Measurements from ENCODE around the gene TNS1. TPM values are rescaled to one million over a fixed set of nuclear protein-coding genes. Genes with fewer than 3 reads are reported as not detected.
"Not testable (repeated sequence)": the region's sequence is repeated elsewhere in the genome, so short reads cannot be mapped to it uniquely, and the experiment has no call there.

Gene TNS1
- total RNA-seq, 1 experiment from 2014 or later = 2.6 TPM

DNA sequence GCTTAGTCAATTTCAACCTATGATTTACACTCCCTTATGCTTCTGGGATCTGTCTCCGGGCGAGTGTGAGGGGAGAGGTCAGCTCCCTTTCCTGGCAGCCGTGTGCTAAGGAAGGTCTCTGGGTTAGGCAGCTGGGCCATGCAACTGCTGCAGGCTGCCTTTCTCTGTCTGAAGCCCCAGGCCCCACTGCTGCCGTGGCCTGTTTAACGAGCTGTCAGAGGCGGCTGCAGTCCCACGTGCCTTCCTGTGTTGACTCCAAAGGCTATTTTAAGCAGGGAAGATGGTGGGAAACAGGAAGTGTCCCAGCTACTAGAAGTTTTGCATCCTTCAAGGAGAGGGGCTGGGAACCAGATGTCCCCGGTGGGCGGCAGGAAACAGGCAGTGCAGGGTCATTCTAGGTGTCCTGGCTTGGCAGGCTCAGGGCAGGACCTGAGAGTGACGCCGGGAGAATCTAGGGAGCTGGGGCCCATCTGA lies 186.4 kb downstream of the TNS1 start:
- no peak for DNase-seq (ENCODE audit: low read depth)

DNA sequence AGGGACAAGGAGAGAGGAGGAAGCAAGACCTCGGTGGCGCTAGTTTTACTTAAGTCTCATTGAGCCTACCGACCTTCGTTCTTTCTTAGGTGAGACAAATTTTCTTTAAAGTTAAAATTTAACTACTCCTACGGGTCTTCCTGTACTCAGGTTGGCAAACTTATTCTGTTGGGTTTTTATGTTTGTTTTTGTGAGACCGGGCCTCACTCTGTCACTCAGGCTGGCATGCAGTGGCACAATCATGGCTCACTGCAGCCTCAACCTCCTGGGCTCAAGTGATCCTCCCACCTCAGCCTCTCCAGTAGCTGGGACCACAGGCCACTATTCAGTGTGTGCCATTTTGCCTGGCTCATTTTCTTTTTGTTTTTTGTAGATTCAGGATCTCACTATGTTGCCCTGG lies 189.0 kb downstream of the TNS1 start:
- no peak for DNase-seq (ENCODE audit: low read depth)

DNA sequence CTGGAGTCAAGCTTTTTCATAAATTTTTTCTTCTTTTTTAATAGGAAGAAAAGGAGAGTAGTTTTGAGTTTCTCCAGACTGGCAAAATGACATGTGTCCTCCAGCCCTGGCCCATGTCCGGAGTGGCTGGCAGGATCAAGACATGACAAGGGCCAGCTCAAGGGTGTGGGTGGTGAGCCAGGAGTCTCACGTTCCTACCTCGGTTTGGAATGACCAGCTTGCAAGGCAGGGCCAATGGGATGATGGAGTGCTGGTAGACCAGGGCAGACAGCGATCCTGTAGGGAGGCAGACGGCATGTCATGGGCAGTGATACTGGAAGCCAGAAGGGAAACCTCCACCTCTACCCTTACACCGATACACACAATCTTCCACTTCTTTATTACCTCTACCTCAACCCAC lies 190.6 kb downstream of the TNS1 start:
- DNase-seq (ENCODE audit: low read depth) = no peak

DNA sequence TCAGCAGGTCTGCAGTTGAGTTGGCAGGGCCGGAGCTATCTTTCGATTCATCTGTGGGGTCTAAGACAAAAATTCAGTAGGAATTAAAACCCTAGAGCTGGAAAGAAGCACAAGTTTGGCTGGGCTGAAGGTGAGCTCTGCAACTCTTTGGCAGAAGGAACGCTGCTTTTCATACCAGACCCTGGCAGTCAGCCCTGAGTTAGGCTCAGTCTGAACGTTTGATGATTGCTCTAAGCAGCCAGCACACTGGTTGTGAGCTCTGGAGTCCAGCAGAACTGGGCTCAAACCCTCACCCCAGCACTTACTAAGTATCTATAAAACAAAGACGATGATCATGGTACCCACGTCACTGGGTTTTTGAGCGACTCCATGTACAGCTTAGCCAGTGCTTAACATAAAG lies 192.5 kb downstream of the TNS1 start:
- no peak for DNase-seq (ENCODE audit: low read depth)

DNA sequence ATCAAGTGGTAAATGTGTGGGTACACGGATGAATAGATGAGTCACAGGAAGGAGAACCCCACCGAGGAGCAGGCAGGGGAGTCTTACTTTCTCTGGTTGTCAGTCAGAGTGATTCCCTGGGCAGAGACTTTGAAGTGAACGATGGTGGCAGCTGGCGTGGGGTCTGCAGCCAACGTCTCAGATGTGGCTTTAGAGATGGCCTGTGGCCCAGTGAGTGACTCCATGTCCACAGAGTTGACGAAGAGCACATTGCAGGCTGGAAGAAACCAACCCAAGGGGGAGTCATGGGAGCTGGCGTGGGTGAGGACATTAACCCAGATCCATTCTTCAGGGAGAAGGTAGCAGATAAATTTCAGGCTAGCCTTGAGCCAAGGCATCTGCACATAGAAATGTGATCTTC lies 193.1 kb downstream of the TNS1 start:
- DNase-seq (ENCODE audit: low read depth) = no peak

DNA sequence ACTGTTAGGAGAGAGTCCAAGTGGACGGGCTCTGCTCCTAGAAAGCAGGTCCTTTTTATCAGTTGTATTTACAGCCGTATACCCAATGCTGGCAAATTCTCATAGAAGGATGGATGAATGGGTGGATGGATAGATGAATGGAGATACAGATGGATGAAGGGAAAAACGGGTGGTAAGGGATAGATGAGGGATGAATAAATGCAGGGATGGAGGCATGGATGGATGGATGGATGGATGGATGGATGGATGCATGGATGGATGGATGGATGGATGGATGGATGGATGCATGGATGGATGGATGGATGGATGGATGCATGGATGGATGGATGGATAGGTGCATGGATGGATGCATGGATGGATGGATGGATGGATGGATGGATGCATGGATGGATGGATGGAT lies 193.8 kb downstream of the TNS1 start:
- DNase-seq (ENCODE audit: low read depth) = not testable (repeated sequence)

DNA sequence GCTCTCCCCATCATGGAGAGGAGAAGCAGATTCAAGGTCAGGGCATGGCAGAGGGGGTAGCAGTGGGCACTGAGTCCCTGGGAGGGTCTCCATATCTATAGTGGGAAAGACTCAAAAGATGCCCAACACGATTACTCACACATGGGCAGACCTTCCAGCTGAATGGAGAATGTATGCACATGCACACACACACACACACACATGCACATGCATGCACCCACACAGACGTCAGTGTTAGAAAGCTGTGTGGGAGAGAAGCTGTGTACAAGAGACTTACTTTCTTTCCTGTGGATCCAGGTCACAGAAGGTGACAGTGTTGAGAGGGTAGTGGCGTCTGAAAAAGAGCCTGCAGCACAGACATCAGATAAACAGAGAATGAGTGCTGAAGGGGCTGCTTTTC lies 194.5 kb downstream of the TNS1 start:
- no peak for DNase-seq (ENCODE audit: low read depth)

DNA sequence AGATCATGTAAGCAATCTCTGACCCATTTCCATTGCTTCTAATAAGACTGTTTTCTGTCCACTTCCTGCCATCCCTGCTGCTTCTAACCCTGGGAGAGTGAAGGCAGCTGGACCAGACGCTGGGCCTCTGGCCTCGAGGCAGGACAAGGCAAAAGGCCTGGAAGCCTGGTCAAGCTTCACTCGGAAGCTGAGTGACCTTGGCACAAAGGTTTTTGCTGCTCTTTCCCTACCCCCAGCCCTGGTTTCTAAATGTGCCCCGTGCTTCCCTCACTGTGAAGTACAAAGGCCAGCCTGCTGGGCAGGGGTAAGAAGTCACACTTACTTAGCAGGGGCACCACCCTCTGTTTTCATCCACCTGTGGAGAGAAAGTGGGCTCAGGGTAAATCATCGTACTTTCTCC lies 195.0 kb downstream of the TNS1 start:
- no peak for DNase-seq (ENCODE audit: low read depth)

DNA sequence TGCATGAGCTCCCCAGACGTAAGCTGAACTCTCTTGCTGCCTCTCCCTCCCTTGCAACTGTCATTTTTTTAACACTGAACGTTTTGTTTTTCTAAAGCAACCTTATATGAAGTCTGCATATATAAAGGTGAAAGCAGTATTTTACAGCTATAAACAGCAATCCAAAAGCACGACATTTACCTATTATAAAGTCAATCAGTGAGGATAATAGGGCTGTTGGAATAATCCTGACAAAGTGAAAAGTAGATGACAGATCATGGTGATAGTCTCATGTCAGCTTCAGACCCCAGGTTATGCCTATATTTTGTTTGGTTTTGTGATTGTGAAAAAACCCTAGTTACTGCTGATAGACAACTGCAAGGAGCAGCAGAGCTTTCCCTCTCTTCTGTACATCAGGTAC lies 195.8 kb downstream of the TNS1 start:
- DNase-seq (ENCODE audit: low read depth) = no peak

DNA sequence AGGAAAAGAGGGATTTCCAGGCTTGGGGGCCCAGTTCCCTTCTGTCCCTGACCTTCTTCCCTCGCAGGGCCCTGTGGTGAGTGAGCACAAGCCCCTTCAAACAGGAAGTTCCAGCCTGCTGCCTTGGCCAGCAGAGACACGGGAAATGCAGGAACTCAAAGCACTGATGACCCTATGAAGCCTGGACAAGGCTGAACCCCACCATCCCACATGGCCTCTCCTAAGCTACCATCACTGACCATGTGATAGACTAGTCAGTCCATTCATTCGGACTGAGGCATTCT lies 196.4 kb downstream of the TNS1 start:
- no peak for DNase-seq (ENCODE audit: low read depth)

DNA sequence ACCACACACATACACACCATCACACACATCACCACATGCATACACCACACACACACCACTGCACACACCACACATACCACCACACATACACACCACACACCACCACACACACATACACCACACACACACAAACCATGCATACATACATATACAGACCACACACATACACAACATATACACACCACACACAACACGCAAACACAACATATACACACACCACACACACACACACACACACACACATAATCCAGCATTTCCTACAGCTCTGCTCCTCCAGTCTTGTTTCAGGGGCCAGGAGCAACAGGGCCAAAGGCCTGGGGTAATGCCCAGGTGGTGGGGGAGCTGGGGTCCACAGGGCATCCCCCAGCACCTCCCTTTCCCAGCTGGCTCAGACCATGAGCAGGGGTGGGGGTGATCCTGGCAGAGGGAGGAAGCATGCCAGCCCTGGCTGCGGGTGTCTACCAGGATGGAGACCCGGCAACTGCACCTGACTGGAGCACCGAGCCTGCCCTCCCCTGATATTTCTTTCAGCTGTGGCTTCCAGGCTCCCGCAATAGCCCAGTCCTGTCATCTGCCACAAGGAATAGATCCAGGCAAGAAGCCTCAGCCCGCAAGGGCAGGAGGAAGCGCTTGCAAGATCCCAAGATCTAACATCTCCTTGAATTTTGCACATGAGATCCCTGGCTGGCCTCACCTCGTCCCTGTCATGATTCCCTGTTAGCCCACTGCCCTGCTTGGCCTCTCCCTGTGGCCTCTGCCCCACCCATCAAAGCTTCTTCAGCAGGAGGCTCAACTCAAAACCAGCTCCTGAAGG lies 196.9 kb downstream of the TNS1 start:
- DNase-seq (ENCODE audit: low read depth) = no peak

DNA sequence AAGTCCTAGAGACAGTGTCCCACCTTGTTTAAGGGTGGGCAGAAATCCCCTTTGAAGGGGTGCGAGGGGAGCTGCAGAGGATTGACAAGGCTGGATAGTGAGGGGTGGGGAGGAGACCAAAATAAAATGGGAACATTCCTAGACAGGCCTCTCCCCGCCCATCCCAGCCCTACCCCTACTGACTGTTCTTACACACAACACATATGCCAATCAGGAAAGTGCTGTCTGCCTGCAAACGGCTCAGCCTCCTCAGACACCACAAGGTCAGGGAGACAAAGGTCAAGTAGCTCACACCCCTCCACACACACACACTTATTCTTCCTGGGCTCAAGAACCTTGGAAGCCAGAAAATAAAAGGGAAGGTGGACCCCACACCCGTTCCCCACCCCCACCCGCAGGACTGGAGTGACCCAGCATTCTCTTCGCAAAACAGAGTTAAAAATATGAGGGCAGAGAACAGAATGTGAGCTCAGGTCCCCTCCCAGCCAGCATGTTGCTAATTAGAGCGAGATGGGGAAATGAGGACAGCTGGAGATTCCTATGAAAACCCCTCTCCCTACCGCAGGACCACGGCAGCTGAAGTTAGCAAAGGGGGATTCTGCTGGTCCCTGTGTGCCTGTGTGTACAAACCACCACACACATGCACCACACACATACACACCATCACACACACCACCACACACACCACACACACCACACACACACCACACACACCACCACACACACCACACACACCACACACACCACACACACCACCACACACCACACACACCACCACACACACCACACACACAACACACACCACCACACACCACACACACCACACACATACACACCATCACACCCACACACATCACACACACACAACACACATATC lies 197.8 kb downstream of the TNS1 start:
- no peak for DNase-seq (ENCODE audit: low read depth)

DNA sequence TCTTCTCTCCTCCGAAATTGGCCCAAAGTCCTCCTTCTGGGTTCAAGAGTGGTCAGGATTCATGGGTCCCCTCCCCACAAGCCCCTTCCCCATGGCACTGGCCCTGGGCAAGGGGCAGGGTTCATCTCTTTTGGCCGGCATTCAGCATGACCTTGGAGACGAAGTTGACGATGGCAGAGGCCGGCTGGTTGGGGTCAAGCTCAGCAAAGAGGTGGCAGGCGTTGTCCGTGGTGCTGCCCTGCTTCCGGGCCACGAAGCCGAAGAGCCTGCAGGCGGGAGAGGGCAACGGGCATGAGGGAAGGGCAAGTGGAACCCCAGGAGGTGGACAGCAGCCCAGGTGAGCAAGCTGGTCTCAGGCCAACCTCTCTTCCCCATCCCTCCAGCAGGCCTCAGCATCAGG lies 198.5 kb downstream of the TNS1 start:
- no peak for DNase-seq (ENCODE audit: low read depth)

DNA sequence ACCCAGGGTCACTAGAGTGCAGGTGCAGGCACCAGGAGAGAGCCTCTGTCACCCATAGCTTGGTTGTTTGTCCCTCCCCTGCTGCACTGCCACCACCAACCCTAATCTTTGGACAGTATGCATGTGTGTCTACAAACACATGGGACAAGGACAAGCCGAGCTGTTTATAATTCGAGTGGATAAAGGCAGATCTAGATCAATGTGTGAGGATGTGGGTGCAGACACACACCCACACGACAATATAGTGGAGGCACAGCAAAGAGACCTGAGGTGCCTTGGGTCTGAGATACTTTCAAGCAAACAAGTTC lies 199.2 kb downstream of the TNS1 start:
- no peak for DNase-seq (ENCODE audit: low read depth)

DNA sequence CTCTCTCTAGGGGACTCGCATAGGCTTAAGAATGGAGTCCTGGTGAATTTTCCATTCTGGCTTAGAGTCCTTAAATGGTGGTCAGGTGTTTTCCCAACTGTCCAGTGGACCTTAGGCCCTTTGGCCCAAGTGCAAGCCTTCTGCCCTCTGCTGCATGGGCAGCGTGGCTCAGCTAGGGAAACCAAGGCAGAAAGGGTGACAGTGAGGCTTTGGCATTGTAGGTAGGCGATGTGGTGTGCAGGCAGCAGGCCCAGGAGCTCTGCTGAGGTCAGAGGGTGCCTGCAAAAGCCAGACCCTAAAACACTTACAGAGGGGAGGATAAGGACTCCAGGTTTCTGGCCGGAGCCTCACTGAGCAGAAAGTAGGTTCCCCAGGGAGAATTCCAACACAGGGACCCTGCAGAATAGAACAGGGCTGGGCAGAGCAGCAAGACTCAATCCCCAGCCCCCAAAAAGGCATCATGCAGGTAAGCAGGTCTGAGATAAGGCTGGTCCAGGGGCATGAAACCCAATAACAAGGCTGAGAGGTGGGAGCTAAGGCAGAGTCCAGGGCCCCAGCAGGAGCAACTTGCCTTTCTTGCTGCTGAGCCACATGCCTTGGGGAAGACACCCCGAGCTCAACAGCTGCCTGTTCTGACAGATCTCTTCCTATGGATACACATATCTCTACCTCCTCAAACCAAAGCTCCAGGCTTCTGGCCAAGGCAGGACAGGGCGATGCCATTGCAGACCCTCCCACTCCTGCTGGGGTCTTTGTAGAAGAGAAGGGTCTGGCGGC lies 199.7 kb downstream of the TNS1 start:
- DNase-seq (ENCODE audit: low read depth) = no peak

DNA sequence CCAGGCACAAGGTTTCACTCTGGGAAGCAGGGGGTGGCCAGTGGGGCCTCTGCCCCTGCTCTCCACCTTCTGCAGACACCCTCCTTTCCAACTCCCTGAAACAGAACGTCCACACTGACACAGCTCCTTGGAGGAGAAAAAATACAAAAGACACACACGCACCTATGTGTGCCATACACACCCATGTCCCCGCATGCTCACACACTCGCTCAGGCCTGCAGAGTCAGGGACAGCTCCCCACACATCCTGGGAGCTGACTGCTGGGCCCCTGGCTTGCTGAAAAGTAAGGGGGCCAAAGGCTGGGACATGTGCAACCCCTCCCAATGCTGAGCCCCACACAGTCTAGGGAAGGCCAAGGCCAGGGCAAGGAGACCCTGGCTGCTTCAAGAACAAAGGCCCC lies 200.5 kb downstream of the TNS1 start:
- DNase-seq (ENCODE audit: low read depth) = no peak

DNA sequence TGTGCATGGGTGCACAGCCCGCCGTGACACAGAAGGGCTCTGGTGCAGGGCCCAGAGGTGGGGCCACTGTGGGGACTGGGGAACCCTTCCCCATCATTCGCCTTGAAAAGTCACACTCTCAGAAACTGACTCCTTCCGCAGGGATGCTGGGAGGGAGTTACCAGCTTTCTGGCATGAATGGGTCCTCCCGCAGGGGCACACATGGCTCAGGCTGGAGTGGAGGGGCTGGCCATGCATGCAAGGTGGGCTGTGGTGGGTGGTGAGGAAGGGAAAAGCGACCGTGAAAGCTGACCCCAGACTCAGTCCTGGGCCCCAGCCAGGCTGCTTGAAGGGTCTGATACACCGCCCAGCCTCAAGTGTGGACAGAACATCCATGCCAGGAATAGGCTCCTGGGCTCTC lies 201.1 kb downstream of the TNS1 start:
- no peak for DNase-seq (ENCODE audit: low read depth)

DNA sequence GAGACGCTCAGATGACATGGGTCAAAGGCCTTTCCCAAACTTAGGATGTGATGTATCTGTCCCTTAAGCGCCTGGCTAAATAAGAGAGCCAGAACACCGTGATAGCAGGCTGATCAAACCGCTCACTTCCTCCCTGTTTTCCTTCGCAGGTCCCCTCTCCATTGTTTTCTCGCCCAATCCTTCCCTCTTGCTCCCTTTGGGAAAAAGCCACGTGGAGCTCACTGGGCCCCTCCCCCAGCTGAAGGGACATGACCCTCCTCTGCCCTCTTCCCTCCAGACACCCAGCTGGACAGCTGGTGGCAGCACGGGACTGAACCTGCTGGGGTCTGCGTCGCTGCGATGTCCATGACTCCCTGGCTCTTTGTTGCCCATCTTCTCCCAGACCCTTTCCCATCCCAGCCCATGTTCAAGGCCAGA lies 201.7 kb downstream of the TNS1 start:
- DNase-seq (ENCODE audit: low read depth) = no peak

DNA sequence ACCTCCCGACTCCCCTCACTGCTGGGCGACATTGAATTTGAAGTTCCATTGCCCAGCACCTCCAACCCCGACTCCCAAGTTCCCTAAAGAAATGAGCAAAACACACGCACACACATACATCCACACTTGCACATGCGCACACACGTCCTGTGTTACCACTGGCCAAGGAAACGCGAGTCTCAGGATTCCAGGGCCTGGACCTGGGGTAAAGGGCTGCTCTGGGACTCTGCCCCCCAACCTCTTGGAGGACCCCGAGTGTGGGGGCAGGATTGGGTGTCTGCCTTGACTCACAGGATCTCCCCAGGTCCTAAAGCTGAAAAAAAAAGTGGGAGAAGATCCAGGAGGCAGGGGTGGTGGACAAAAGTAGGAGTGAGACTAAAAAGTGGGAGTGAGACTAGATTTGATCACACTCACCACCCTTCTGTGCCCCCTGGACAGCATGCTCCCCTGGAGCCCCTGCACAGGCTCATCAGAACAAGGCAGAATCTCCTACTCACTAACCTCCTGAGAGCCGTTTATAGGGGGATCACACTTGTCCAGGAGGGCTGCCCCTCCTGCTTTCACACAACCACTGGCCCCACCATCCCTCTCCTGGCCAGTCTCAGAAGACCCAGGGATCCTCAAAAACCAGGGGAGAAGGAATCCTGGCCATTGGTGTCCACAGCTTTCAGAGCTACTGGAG lies 202.2 kb downstream of the TNS1 start:
- DNase-seq (ENCODE audit: low read depth) = no peak

DNA sequence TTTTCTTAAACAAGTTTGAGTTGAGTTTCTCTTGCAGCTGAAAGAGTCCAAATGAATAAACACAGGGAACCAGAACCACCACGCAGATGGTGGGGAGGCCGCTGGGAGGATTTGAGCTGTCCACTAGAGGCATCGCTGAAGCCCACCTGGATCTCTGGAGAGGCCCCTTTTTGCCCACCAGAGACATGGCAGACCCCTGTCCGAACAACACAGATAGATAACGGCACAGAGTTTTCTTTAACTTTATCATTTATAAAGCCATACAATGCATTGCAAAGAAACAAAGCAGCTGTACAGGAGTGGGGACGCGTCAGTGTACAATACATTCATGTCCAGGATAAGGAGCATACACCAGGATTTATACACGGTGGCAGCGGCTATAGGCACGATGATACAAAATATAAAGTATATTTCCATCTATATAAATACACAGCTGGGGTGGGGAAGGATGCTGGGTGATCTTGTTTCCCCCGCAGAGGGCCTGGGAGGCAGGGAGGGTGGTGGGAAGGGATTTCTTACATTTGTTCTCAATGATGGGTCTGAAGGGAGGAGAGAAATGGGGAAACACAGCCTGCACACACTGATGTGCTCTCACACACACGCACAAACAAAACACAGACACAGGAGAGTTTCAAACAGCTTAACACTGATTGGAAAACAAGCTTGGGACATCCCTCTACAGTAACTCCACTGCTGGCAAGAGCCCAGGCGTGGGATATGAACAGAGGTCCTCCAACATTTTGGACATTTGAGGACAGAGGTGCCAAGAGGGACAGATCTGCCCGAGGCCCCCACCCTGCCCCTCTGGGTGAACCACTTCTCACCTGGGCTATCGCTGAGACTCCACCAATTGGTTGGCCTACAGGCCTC lies 203.0 kb downstream of the TNS1 start:
- DNase-seq (ENCODE audit: low read depth) = no peak

Data from Daoy (cell line).